KMS-11 (cell line): ENCODE results near the gene CLDN6.

ENCODE experiments used
- H2AFZ ChIP-seq: fragments of 200-600 bp; sonication (generic); 2 replicates; pipeline ENCODE4 v1.6.1; 2016; ENCODE audit warnings: antibody characterized with exemption, mixed run types, low read depth
- H3K27ac ChIP-seq: fragments of 200-600 bp; sonication (generic); 2 replicates; pipeline ENCODE4 v1.6.1; 2016; ENCODE audit warnings: mild to moderate bottlenecking, mixed run types
- H3K27me3 ChIP-seq: fragments of 200-600 bp; sonication (generic); 2 replicates; pipeline ENCODE4 v1.6.1; 2017; ENCODE audit warnings: mild to moderate bottlenecking, low read depth, mixed run types, moderate library complexity; ENCODE audit not compliant: insufficient read depth
- H3K36me3 ChIP-seq: fragments of 200-600 bp; sonication (generic); 2 replicates; pipeline ENCODE4 v1.6.1; 2017; ENCODE audit warnings: mild to moderate bottlenecking, mixed run types; ENCODE audit not compliant: insufficient read depth
- H3K4me1 ChIP-seq: fragments of 200-600 bp; sonication (generic); 2 replicates; pipeline ENCODE4 v1.6.1; 2016; ENCODE audit warnings: mild to moderate bottlenecking, low read depth, mixed run types; ENCODE audit not compliant: poor library complexity, severe bottlenecking
- H3K4me2 ChIP-seq: fragments of 200-600 bp; sonication (generic); 2 replicates; pipeline ENCODE4 v1.7.0; 2016; ENCODE audit warnings: mild to moderate bottlenecking, mixed run types
- H3K4me3 ChIP-seq: fragments of 200-600 bp; sonication (generic); IDR thresholded peaks from 2 replicates; pipeline ENCODE4 v1.6.1; 2017; ENCODE audit warnings: low read depth, low read length, mixed read lengths; ENCODE audit not compliant: insufficient read depth
- H3K79me2 ChIP-seq: fragments of 200-600 bp; sonication (generic); 2 replicates; pipeline ENCODE4 v1.6.1; 2016; ENCODE audit warnings: low read depth, mixed run types; ENCODE audit not compliant: insufficient read depth
- H3K9ac ChIP-seq: fragments of 200-600 bp; sonication (generic); 2 replicates; pipeline ENCODE4 v1.6.1; 2016; ENCODE audit warnings: mild to moderate bottlenecking, mixed run types
- H4K20me1 ChIP-seq: fragments of 200-600 bp; sonication (generic); 2 replicates; pipeline ENCODE4 v1.6.1; 2016; ENCODE audit warnings: mild to moderate bottlenecking, mixed run types; ENCODE audit not compliant: insufficient read depth
- TF ChIP-seq, protein P1 (sequence below): fragments of 200-600 bp; sonication (generic); conservative IDR thresholded peaks from 2 replicates; pipeline ENCODE4 v1.6.1; 2017; ENCODE audit warnings: low read depth, mild to moderate bottlenecking, antibody characterized with exemption, low read length, moderate library complexity, mixed read lengths

The CLDN6 gene

DNA sequence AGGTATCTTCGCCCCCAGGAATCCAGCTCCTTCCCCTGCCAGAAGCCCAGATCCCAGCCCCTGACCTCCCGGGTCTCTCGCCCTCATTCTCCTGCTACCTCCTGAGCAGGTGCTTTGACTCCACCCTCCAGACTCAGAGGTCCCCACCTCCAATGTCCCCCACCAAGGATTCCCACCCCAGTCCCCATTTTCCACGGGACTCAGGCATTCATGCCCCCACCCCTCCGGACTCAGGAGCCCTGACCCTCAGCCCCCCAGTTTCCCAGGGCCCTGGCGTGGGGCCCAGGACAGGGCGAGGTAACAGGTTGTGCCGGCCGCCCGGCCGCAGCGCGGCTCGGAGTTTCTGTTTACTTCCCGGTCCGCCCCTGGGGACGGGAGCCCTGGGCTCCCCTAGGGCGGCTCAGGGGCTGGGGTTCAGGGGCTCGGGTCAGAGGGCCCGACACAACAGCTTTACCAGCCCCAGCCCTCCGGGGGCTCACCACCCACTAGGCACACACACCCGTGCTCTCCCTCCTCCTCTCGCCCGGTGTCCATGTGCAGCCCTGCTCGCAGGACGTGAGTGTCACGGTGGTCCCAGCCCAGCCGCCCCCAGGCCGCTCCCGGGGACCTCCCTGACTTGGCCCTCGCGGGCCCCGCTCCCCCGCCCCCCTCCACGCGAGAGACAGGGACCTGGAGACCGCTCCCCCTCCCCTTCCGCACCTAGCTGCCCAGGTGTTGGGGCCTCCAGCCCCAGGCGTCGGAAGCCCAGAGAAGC, 18.2 kb upstream of the CLDN6 start:
- Histone ChIP-seq H3K4me2 (peak overlapping the region; percentile 27; the same call in 1 of the 2 replicates), H3K4me3 (no peak overlapping the region), H2AFZ (no peak overlapping the region)

DNA sequence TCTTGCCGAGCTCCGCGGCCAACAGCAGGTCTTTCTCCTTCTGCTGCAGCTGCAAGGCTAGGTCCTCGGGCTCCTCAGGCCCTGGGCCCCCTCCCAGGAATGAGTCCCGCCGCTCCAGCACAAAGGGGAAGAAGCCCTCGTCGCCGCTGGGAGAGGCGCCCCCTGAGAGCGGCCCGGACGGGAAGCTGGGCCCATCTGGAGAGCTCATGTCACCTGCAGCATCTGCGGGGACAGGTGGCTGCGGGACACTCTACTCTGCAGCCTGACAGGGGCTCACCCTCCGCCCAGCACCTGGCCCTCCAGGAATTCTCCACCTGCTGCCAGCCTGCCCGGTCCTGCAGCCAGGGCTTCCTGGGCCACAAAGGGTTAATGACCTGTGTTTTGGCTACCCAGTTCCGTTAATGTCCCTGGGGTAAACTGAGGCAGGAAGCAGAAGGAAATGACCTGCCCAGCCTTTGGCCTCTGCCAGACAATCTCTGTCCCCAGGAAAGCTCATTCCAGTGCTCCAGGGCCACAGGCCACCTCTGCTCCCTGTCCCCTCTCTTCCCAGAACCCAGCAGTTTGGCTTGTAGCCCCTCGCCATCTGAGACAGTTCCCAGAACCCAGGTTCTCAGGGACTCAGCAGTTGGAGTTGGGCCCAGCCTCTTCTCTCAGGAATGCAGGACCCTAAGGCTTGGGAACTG, 17.4 kb upstream of the CLDN6 start:
- H2AFZ ChIP-seq, result no peak overlapping the region
- H3K36me3 ChIP-seq, result no peaks in the 10 kb centered on the region
- H3K4me3 ChIP-seq, result no peak overlapping the region
- no peaks in the 10 kb centered on the region for H4K20me1 ChIP-seq
- no peak overlapping the region for H3K9ac ChIP-seq
- H3K4me2 ChIP-seq, result no peak overlapping the region; the same call in 1 of the 2 replicates
- TF ChIP-seq, protein P1, sequence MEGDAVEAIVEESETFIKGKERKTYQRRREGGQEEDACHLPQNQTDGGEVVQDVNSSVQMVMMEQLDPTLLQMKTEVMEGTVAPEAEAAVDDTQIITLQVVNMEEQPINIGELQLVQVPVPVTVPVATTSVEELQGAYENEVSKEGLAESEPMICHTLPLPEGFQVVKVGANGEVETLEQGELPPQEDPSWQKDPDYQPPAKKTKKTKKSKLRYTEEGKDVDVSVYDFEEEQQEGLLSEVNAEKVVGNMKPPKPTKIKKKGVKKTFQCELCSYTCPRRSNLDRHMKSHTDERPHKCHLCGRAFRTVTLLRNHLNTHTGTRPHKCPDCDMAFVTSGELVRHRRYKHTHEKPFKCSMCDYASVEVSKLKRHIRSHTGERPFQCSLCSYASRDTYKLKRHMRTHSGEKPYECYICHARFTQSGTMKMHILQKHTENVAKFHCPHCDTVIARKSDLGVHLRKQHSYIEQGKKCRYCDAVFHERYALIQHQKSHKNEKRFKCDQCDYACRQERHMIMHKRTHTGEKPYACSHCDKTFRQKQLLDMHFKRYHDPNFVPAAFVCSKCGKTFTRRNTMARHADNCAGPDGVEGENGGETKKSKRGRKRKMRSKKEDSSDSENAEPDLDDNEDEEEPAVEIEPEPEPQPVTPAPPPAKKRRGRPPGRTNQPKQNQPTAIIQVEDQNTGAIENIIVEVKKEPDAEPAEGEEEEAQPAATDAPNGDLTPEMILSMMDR, result no peak
- H3K27ac ChIP-seq, result no peak overlapping the region
- peaks cover 21% of the 10 kb centered on the region for H3K4me1 ChIP-seq
- peaks cover 97% of the 10 kb centered on the region for H3K27me3 ChIP-seq
- H3K79me2 ChIP-seq, result no peaks in the 10 kb centered on the region

More for the DNA sequence above, 18.2 kb upstream of the CLDN6 start:
- Histone ChIP-seq H3K27me3 (peaks cover 97% of the 10 kb centered on the region), H3K27ac (no peak overlapping the region), H4K20me1 (no peaks in the 10 kb centered on the region), H3K9ac (no peak overlapping the region), H3K4me1 (peaks cover 21% of the 10 kb centered on the region), H3K36me3 (no peaks in the 10 kb centered on the region), H3K79me2 (no peaks in the 10 kb centered on the region)
- TF ChIP-seq, protein P1, result no peak

DNA sequence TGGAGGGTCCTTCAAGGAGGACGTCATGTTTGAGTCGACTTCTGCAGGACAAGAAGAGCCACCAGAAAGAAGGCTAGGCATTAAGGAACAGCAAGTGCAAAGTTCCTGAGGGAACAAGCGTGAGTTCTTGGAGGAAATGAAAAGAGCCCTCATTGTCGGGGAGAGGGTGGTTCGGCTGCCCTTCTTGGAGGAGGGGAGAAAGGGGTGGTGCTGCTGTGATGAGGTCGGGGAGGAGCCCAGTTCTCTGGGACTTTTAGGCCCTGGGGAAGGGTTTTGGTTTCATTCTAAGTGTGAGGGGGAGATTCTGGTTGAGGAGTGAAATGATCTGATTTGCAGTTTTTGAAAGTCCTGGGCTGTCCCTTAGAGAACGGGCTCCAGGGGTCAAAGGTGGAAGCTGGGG, 14.6 kb upstream of the CLDN6 start:
- H3K36me3 ChIP-seq, result no peaks in the 10 kb centered on the region
- H3K4me2 ChIP-seq, result peak overlapping the region; percentile 63
- no peak overlapping the region for H3K4me3 ChIP-seq
- H3K79me2 ChIP-seq, result no peaks in the 10 kb centered on the region
- no peak overlapping the region for H3K9ac ChIP-seq
- no peak overlapping the region for H2AFZ ChIP-seq
- H3K4me1 ChIP-seq, result peaks cover 24% of the 10 kb centered on the region
- TF ChIP-seq, protein P1, result no peak
- H3K27ac ChIP-seq, result no peak overlapping the region
- peaks cover 90% of the 10 kb centered on the region for H3K27me3 ChIP-seq
- no peaks in the 10 kb centered on the region for H4K20me1 ChIP-seq

DNA sequence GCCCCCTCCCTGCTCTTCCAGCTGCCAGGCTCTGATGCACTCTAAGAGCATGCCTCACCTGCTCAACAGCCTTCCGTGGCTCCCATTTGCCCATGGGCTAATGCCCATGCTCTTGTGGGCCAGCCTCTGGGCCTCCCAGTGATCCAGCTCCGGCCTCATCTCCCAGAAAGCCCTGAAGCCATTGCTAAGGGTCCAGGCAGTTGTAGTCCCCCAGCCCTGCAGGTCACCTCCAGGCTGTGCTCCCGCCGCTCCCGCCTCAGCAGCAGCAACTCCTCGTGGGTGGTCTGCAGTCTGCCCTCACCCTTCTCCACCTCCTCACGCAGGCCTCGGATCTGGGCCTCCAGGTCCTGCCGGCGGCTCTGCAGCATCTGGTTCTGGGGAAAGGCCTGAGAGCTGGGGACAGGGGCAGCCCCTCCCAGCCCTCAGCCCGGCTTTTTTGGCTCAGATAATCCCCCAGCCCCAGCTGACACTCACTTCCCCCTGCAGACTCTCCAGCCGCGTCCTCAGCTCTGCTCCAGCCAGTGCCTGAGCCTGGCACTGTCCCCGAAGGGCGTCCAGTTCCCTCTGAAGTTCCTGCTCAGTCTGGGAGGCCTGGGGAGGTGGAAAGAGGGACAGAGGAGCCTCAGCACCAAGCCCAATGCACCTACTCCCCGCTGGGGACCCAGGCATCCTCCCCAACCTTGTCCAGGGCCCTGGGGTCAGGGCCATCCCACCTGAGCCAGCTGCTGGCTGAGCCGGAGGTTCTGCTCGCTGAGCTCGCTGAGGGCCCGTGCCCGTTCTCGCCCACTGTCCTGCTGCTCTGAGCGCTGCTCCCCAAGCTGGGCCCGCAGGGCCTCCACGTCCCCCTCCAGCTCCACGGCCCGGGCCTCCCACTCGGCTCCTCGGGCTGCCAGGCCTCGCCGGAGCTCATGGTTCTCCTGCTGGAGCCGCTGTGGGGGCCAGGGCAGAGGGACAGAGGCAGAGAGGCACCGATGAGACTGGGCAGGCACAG, 12.5 kb upstream of the CLDN6 start:
- Histone ChIP-seq H3K4me3 (no peak overlapping the region), H2AFZ (no peak overlapping the region), H3K79me2 (no peaks in the 10 kb centered on the region), H3K4me1 (peaks cover 29% of the 10 kb centered on the region), H3K27ac (no peak overlapping the region), H3K36me3 (no peaks in the 10 kb centered on the region), H3K9ac (no peak overlapping the region), H3K4me2 (no peak overlapping the region), H3K27me3 (peaks cover 68% of the 10 kb centered on the region), H4K20me1 (no peaks in the 10 kb centered on the region)
- TF ChIP-seq, protein P1, result no peak
